GM12874 (cell line): ENCODE measurements around the gene SCNN1B.

ENCODE experiments used
- TF ChIP-seq, protein P1 (sequence below): IDR thresholded peaks from 2 replicates; pipeline ENCODE4 v1.5.1; 2011; ENCODE audit warnings: low read depth, mild to moderate bottlenecking, control low read depth, low read length, moderate library complexity; ENCODE audit not compliant: insufficient read depth

The SCNN1B gene

DNA sequence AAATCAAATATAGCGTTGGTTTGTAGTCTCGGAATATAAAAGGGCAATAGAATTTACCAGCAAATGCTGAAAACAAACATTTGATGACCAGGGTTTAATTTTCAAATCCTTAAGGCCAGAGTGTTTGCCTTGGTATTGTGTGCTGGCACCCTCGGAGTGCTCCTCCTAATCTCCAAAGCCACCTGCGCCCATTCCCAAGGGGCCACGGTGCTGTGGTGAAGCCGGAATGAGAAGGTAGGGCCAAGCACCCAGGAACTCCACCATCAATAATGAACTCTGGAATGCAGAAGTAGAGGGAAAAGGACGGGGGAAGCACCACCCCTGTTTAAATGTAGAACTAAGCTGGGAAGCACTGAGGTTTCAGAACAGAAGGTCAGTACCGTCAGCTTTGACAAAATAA is 99.0 kb downstream of the SCNN1B start:
- TF ChIP-seq, protein P1, sequence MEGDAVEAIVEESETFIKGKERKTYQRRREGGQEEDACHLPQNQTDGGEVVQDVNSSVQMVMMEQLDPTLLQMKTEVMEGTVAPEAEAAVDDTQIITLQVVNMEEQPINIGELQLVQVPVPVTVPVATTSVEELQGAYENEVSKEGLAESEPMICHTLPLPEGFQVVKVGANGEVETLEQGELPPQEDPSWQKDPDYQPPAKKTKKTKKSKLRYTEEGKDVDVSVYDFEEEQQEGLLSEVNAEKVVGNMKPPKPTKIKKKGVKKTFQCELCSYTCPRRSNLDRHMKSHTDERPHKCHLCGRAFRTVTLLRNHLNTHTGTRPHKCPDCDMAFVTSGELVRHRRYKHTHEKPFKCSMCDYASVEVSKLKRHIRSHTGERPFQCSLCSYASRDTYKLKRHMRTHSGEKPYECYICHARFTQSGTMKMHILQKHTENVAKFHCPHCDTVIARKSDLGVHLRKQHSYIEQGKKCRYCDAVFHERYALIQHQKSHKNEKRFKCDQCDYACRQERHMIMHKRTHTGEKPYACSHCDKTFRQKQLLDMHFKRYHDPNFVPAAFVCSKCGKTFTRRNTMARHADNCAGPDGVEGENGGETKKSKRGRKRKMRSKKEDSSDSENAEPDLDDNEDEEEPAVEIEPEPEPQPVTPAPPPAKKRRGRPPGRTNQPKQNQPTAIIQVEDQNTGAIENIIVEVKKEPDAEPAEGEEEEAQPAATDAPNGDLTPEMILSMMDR: no peak

DNA sequence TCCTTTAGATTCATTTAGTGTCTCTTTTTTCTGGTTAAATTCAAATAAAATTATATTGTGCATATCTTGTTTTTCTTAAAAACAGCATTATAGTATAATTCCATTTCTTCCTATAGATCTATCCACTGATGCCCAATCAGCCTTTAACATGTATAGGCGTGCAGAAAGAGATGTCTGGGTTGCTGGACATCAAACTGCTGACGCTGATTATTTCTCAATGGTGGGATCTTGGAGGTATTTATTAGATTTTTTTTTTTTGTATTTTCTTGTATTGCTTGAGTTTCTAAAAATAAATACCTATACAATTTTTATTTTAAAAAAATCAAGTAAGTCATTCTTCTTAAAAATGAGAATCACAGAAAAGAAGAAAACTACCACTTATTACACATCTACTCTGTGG is 100.0 kb downstream of the SCNN1B start:
- TF ChIP-seq, protein P1: no peak

- TF ChIP-seq, protein P1: no peak
Measured at GRCh38 chr16:23403547-23403946, 101.4 kb downstream of the SCNN1B start.

GRCh38 chr16:23406024-23406423 is 103.9 kb downstream of the SCNN1B start:
- TF ChIP-seq, protein P1: no peak

- TF ChIP-seq, protein P1: no peak
Measured at GRCh38 chr16:23406546-23407240, 104.6 kb downstream of the SCNN1B start.

DNA sequence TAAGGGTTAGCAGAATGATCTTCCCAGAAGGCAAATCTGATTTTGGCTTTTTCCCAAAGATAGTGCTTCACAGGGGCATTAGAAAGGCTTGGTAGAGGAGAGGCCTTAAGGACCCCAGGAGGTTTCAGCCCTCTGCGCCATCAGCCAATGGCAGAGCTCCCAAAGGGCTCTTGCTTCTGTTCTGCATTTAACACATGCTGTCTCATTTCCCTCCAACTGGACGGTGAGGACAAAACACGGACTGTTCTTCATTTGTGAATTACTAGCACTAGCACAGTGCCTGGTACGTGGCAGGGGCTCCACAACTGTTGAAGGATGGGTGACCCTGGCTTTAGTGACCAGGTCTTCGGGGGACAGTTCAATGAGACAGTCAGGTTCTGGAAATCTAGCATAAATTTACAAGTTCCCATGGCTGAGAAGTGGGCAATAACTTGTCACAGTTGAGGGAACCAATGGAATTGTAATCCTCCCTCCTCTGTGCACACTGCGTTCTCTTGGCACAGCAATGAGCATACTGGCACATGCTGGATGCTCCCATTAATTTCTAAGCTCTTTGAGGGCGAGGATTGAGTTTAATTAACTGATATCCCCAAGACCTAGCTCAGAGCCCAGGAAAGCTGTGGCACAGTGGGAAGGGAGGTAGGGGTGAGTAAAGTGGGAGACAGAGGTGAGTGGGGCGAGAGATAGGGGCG is 105.5 kb downstream of the SCNN1B start:
- TF ChIP-seq, protein P1: no peak

DNA sequence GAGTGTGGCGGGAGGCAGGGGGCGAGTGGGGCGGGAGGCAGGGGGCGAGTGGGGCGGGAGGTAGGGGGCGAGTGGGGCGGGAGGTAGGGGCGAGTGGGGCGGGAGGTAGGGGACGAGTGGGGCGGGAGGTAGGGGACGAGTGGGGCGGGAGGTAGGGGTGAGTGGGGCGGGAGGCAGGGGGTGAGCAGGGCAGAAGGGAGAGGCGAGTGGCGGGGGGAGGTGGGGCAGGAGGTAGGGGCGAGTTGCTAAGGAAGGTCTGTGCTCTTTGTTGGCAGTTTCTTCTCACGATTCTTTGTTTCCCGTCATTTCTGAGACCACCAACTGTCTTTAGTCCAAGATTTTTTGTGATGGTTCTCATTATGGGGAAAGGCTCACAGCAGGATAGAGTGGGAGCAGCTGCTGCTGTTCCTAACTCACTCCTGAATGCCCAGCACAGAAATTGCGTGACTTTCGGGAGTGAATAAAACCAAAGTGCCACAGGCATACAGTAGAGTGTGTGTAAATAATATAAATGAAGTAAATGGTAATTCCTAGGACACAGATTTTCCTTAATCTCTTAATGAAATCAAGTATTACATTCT is 106.2 kb downstream of the SCNN1B start:
- TF ChIP-seq, protein P1: no peak
